Measurements from ENCODE around the gene GPC5. TPM values are rescaled to one million over a fixed set of nuclear protein-coding genes. Genes with fewer than 3 reads are reported as not detected.

Gene GPC5
- total RNA-seq, 4 donors from 2014 or later, result 0.74 to 1.1 TPM; not detected in 2

DNA sequence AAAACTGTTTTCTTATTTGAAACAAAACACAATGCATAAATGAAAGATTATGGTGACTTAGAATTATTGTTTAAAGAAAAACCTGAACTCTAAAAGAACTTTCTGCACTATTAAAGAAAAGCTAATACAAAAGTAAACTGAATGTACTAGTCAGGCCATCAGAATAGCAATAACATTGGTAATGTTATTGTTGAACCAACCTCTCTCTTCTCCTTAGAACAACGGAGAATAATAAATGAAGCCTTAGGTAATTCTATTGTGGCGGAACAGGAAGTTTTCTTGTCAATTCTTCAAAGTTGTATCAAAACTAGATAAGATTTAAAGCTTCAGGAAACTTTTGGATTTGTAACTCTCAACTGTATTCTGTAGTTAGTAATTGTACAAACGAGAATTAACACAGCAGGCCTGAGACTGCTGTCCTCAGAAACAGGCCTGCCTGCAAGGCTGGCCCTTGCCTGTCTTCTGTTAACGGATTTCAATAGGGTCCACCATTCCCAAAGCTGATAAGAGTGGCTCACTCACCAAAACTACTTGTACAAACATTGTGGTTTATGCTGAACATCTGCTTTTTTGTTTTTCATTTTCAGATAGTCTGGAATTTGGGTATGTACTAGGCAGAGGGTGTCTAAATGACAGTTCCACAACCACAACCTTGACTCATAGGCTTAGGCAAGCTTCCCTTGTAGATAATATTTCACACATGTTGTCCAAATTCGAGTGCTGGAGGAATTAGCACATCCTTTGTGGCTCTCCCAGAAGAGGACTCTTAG is 825.8 kb downstream of the GPC5 start:
- no peak for TF ChIP-seq CTCF (IDR thresholded peaks at IDR 0.05)
- ATAC-seq (ENCODE audit: low FRiP score), result peak; percentile 44
- no peak for DNase-seq (ENCODE audit: low spot score)

GRCh38 chr13:92224825-92225224 is 826.4 kb downstream of the GPC5 start:
- no peak for TF ChIP-seq CTCF (IDR thresholded peaks at IDR 0.05)
- DNase-seq (ENCODE audit: low spot score) (no peak), ATAC-seq (ENCODE audit: low FRiP score) (no peak)

DNA sequence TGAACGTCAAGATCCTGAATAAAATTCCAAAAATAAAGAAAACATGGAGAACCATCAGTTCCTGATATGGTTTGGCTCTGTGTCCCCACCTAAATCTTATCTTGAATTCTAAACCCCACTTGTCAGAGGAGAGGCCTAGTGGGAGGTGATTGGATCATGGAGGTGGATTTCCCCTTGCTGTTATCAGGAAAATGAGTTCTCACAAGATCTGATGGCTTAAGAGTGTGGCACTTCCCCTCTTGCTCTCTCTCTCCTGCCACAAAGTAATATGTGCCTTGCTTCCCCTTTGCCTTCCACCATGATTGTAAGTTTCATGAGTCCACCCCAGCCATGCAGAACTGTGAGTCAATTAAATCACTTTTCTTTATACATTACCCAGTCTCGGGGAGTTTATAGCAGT is 827.4 kb downstream of the GPC5 start:
- DNase-seq (ENCODE audit: low spot score) (no peak), ATAC-seq (ENCODE audit: low FRiP score) (no peak)
- no peak for TF ChIP-seq CTCF (IDR thresholded peaks at IDR 0.05)

- DNase-seq (ENCODE audit: low spot score), result no peak
- no peak for TF ChIP-seq CTCF (IDR thresholded peaks at IDR 0.05)
- ATAC-seq (ENCODE audit: low FRiP score), result no peak
Observed at GRCh38 chr13:92232871-92233270, 834.5 kb downstream of the GPC5 start.

DNA sequence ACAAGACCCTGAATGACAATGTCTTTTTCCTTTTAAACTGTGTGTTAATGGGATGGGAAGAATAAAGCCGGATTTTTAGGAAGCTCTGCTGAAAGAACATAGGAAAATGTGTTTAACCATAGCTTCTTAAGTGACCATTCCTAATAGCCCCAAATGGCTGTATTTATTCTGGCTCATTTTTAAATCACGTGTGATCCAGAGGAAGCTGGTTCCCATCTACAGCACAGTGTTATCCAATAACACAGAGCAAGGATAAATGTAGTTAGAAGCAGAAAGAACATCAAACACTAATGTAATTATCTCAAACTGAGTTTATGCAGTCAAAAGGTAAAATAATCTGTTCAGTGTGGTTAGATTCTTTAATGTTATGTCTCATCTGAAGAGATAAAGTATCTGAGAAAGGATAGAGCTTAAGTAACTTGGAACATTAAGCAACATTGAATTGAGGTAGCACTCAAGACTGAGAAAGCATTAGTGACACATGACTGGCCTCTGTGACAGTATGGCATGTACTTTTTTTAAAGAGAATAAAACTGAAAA is 853.3 kb downstream of the GPC5 start:
- ATAC-seq (ENCODE audit: low FRiP score) (no peak), DNase-seq (ENCODE audit: low spot score) (no peak)
- TF ChIP-seq CTCF (IDR thresholded peaks at IDR 0.05), result no peak

- no peak for TF ChIP-seq CTCF (IDR thresholded peaks at IDR 0.05)
- no peak for ATAC-seq (ENCODE audit: low FRiP score)
- no peak for DNase-seq (ENCODE audit: low spot score)
Observed at GRCh38 chr13:92255526-92255925, 857.1 kb downstream of the GPC5 start.

DNA sequence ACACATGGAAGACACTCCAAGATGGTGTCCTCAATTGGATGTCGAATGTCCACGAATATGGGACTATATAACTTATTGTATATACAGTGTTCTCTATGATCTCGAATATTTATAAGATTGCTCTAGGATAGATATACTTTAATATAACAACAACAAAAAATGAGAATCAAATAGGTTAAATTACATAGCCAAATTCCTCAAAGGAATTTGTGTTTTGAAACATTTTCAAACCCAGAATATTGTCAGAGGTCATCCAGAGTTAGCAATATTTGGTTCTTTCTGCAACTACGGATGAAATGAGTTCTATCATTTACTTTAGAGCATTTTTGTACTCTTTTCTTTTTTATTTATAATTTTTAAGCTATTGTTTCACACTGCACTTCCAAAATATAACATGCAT is 857.8 kb downstream of the GPC5 start:
- DNase-seq (ENCODE audit: low spot score) (no peak), ATAC-seq (ENCODE audit: low FRiP score) (no peak)
- no peak for TF ChIP-seq CTCF (IDR thresholded peaks at IDR 0.05)
